GM19025 (cell line): Measurements from ENCODE around the gene FNIP1.
"Not testable (repeated sequence)": the region's sequence is repeated elsewhere in the genome, so short reads cannot be mapped to it uniquely, and the experiment has no call there.

ENCODE experiments used
- ATAC-seq: cut with Tn5 transposase; IDR thresholded peaks from one replicate; pipeline ENCODE4 v1.9.1; 2021; ENCODE audit warnings: mild to moderate bottlenecking, low read depth, moderate library complexity; ENCODE audit not compliant: unreplicated experiment

FNIP1 gene

DNA sequence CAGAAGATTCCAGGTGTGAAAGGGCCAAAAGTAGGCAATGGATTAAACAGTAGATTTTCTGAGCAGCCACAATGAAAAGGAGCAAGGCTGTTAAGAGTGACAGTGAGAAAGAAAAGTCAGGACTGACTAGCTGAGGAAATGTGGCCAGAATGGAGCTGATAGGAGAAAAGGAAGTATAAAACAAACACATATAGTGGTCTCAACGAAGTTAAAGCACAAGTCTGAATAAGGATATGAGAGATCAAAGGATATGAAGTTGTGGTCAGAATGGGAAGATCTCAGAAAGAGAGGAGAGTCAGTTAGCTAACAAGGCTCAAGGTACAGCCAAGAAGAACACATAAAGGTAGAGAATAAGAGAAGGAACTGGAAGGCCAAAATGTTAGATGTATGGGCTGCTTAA is 39.9 kb downstream of the FNIP1 start:
- ATAC-seq: no peak

DNA sequence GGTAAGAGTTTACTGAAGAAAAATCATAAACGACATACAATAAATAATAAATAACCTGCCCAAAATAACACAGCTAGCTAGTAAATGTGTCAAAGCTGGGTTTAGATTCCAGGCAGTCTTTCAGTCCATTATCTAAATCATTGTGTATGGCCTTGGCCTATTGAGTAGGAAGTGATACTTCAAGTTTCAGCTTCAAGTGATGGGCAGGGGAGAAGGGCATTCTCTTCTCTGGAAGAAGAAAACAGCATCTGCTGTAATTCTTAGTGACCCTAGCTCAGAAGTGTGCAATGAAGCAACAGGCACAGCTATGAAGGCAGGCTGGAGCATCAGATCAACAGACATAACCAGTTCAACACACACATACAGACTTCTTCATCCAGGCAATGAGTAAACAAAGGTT is 42.5 kb downstream of the FNIP1 start:
- no peak for ATAC-seq

DNA sequence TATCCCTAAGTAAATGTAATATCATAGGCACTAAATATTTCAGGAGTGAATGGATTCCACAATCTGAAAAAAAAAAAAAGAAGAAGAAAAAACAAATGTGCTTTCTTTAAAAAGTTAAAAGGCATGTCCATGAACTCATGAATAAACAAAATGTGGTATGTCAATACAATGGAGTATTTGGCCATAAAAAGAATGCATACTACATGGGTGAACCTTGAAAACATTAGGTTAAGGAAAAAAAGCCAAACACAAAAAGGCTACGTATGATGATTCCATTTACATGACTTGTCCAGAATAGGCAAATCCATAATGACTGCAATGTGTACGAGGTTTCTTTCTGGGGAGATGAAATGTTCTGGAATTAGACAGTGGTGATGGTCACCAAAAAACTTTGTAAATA is 45.3 kb downstream of the FNIP1 start:
- ATAC-seq: no peak

DNA sequence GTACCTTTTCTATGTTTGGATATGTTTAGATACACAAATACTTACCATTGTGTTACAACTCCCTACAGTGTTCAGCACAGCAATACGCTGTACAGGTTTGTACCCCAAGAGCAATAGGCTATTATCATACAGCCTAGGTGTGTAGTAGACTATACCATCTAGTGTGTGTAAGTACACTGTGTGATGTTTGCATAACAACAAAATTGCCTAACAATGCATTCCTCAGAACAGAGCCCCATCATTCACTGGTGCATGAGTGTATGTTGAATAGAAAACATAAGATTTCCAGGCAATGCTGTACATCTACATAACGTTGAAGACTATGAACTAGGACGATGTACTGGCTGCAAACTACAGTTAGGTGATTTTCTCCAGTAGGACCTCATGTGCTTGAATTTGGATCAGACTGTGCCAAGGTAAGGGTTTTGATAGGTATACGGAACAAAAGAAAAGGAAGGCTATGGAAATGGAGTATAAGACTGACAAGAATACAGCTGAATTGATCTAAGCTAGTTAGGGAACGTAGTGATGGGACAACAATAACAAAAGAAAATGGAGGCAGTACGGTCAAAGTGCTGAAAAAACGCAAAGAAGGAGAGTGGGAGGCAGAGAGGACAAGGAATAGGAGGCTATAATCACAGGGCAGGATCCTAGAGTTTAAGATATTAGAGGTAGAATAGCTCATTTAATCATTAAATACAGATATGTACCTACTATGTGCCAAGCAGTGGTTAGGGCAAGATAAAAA is 46.9 kb downstream of the FNIP1 start:
- ATAC-seq: no peak

DNA sequence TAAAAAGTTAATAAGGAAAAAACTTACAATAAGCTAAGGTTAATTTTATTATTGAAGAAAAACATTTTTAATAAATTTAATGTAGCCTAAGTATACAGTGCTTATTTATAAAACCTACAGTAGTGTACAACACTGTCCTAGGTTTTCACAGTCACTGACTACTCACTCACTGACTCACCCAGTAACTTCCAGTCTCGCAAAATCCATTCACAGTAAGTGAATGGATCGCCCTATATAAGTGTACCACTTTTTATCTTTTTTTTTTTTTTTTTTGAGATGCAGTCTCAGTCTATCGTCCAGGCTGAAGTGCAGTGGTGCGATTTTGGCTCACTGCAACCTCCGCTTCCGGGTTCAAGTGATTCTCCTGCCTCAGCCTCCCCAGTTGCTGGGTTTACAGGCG is 47.7 kb downstream of the FNIP1 start:
- ATAC-seq: no peak

DNA sequence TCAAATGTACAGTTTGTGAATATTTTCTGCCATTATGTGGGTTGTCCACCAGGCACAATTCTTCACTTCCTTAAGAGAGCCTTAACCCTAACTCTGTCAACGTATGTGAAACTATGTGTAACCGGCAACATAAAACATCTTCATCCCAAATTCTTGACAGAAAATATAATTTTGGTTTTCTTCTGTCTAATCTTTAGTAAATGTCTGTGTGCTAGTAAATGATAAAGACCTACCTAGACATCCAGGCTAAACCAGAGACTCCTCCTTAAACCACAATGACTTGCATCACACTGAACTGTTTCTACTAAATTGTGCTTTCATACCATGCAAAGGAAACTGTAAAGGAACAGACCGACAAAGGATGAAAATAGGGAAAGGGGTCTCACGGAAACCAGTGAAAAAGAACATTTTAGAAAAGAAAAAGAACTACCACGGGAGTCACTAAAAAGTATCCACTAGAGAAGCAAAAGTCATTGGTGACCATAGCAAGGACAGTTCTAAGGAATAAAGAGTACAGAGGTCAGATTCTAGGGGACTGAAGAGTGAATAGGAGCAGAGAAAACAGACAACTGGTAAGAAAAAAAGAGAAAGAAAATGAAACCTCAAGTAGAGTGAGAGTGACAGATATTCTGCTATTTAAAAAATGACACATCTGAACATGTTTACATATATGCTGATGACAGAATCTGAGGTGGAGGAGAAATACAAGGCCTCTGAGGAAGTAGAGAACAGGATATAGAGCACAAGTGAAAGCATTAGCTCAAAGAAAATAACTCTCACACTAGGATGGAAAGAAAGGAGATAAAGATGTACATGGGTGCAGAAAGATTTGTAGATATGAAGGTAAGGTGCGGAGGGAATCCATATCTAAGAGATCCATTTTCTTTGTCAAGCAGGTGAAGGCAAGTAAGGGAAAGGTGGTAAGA is 49.4 kb downstream of the FNIP1 start:
- no peak for ATAC-seq

DNA sequence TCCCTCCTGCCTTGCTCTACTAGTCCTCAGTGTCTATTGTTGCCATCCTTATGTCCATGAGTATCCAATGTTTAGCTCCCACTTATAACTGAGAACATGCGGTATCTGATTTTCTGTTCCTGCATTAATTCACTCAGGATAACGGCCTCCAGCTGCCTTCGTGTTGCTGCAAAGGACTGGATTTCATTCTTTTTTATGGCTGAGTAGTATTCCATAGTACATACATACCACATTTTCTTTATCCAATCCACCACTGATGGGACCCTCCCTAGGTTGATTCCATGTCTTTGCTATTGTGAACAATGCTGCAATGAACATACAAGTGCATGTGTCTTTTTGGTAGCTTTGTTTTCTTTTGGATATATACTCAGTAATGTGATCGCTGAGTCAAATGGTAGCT is 50.4 kb downstream of the FNIP1 start:
- no peak for ATAC-seq

DNA sequence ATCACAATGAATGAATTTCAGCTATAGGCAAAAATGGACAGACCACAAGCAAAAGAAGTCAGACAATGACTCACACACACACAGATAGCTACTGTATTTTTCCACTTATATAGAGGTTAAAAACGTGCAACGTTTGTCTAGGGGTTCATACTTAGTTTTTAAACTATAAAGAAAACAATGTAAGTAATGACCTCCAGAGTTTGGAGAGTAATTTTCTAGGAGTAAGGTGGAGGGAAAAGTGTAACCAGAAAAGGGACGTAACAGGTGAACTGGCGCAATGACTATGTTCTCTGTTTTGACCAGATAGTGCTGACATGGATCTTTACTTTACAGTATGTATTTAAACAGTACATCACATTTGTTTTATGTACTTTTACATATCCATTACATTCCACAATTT is 51.1 kb downstream of the FNIP1 start:
- ATAC-seq: no peak

DNA sequence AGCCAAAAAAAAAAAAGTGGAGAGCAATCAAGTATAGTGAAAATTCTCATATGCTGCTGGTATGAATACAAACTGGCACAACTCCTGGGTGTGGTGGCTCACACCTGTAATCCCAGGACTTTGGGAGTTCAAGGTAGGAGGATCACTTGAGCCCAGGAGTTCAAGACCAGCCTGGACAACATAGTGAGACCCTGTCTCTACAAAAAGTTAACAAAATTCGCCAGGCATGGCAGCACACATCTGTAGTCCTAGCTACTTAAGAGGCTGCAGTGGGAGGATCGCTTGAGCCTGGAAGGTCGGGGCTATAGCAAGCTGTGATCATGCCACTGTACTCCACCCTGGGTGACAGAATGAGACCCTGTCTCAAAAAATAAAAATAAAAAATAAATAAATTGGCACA is 51.7 kb downstream of the FNIP1 start:
- no peak for ATAC-seq

DNA sequence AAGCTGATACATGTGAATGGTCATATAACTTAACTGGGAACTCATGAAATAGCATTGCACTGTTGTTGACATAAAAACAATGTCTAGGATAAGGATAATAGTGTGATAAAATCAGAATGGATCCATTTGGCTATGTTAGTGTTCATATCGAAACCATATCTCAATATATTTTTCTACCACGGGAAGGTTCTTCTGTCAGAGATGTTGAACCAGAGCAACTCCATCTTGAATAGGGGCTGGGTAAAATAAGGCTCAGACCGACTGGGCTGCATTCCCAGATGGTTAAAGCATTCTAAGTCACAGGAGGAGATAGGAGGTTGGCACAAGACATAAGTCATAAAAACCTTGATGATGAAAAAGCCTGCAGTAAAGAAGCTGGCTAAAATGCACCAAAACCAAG is 56.3 kb downstream of the FNIP1 start:
- ATAC-seq: no peak

DNA sequence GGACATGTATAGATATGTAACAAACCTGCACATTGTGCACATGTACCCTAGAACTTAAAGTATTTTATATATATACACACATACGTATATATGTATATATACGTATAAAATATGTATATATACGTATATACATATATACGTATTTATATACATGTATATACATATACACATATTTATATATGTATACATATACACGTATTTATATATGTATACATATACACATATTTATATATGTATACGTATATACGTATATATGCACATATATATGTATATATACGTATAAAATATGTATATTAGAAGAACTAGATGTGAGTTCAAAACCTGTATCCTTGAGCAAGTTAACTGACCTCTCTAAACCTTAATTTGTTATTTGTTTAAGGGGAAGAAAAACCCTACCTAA is 61.4 kb downstream of the FNIP1 start:
- no peak for ATAC-seq

DNA sequence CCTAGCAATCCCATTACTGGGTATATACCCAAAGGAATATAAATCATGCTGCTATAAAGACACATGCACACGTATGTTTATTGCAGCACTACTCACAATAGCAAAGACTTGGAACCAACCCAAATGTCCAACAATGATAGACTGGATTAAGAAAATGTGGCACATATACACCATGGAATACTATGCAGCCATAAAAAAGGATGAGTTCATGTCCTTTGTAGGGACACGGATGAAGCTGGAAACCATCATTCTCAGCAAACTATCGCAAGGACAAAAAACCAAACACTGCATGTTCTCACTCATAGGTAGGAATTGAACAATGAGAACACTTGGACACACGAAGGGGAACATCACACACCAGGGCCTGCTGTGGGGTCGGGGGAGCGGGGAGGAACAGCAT is 61.9 kb downstream of the FNIP1 start:
- not testable (repeated sequence) for ATAC-seq

DNA sequence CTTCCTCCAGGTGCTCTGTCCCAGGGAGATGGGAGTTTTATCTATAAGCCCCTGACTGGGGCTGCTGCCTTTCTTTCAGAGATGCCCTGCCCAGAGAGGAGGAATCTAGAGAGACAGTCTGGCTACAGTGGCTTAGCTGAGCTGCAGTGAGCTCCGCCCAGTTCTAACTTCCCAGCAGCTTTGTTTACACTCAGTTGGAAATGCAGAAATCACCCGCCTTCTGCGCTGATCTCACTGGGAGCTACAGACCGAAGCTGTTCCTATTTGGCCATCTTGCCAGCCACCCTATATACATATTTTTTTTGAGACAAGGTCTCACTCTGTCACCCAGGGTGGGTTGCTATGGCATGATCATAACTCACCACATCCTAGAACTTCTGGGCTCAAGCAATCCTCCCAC is 67.5 kb downstream of the FNIP1 start:
- ATAC-seq: not testable (repeated sequence)

DNA sequence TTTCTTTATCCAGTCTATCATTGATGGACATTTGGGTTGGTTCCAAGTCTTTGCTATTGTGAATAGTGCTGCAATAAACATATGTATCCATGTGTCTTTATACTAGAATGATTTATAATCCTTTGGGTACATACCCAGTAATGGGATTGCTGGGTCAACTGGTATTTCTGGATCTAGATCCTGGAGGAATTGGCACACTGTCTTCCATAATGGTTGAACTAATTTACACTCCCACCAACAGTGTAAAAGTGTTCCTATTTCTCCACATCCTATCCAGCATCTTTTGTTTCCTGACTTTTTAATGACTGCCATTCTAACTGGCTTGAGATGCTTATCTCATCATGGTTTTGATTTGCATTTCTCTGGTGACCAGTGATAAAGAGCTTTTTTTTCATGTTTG is 72.7 kb downstream of the FNIP1 start:
- ATAC-seq: not testable (repeated sequence)

DNA sequence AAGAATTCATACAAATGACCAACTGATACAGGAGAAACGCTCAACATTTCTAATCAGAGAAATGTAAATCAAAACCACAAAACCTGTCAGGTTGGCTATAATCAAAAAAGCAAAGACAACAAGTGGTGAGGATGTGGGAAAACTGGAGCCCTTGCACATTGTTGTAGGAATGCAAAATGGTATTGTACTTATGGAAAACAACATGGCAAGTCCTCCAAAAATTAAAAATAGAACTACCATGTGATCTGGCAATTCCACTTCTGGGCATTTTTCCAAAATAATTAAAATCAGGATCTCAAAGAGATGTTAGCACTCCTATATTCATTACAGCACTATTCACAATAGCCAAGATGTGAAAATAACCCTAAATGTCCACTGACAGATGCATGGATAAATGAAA is 76.1 kb downstream of the FNIP1 start:
- ATAC-seq: no peak

DNA sequence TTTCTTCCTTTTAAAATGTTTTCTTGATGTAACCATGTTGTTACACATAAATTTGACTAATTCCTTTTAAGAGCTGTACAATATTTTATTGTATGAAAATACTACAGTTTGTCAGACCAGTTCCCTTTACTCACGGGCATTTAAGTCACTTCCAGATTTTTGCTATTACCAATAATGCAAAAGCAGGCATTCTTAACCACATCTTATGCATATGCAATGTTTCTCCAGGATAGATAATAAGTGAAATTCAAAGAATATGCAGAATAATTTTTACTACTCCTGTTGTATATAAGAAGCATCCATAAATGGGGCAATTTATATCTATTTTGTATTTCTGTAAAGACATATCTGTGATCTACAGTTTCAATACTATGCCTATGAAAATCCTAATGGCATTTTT is 77.3 kb downstream of the FNIP1 start:
- no peak for ATAC-seq

DNA sequence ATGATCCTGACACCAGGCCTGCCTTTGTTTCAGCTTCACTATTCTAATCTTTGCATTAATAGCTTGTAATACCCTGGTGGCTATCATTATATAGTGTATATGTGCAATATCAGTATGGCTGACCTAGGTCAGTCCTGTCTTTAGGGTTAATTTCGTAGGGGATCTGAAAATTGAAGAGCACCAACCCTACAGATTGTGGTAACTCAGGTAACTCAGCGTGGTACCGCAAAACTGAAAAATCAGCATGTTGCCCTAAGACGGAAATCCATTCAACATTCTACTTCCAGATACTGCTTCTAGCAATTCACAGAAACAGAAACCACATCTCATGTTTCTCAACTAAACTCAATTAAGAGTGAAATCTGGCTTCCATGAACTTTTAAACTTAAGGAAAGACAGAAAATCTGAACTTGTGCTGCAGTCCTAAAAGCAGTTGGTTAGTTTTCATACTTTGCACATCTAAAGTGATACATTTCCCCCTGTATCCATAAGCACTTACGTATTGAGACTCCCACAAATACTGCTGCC is 78.3 kb downstream of the FNIP1 start:
- ATAC-seq: no peak

DNA sequence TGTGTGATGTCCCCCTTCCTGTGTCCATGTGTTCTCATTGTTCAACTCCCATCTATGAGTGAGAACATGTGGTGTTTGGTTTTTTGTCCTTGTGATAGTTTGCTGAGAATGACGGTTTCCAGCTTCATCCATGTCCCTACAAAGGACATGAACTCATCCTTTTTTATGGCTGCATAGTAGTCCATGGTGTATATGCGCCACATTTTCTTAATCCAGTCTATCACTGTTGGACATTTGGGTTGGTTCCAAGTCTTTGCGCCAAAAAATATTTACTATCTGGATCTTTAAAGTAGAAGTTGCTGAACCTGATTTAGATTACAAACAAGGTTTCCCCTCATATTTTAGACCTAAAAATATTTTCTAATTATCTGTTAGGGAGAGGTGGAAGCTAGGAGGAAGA is 79.7 kb downstream of the FNIP1 start:
- not testable (repeated sequence) for ATAC-seq

DNA sequence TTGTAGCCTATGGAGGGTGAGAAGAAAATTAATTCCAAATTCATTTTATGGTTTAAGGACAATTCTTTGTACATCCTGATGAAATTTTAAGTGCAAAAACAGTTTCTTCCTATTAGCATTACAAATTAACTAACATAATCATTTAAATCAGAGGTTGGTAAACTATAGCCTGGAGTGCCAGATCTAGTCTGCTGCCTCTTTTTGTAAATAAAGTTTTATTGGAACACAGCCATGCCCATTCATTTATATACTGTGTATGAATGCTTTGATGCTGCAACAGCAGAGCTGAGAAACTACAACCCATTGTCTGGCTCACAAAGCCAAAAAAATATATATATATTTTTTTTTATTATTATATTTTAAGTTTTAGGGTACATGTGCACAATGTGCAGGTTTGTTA is 80.2 kb downstream of the FNIP1 start:
- no peak for ATAC-seq

DNA sequence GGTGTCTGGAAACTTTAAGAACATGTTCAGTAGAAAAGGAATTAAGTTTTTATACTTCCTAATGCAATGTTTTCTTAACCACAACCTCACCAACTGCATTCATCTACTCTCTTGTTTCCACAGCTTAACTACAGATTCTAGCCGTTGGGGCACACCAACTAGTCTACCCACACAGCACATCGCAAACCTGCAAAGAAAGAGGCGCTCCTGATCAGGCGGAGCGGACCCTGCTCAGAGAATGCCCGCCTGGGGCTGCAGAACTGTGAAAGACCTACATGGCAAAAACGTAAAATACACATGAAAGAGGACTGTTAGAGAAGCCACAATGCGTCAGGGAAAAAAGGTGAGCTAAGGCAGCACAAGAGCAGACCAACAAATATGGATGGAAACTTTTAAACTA is 86.4 kb downstream of the FNIP1 start:
- ATAC-seq: no peak

DNA sequence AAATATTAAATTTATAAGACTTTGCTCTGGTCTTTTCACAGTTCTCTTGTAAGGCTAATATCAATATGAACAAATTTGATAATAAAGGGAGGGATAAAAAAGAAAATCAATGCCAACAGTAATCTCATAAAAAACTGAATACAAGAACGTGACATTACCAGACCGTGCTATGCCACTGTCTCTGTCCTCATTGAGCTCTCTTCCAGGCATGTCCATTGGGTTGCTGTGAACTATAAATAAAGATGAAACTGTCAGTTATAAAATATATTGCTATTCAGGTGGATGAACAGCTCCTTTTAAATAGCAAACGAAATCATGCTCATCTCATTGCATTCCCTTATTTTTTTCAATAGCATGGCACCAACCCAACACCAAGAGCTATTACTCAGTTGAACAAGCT is 87.8 kb downstream of the FNIP1 start:
- no peak for ATAC-seq

DNA sequence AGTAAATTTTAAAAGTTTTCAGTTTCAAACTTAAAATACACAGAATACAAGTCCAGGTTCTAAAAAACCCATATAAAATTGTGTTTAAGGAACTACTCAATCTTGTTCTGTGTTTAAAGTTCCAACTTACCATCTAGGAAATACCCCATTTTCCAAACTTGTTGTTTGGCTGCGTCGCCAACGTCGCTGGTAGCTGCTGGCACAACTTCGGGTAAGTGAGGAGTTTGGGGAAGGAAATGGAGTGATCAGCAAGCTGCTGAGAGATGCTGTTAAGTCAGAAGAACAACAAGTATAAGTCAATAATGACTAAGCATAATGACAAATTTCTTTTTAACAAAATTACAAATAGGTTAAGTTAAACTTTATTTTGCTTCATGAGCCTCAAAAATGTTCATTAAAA is 90.5 kb downstream of the FNIP1 start:
- ATAC-seq: no peak
